Activated CD4-positive, alpha-beta T cell treated with anti-CD3 and anti-CD28 coated beads, Interleukin-2, amount 10 ng/mL, durations not matched to agents 7 days and 5 days (primary cell): ENCODE measurements around the gene TOX4. TPM values are rescaled to one million over a fixed set of nuclear protein-coding genes. Genes with fewer than 3 reads are reported as not detected.
"Not testable (repeated sequence)": the region's sequence is repeated elsewhere in the genome, so short reads cannot be mapped to it uniquely, and the experiment has no call there.

Experiments used
- CTCF ChIA-PET: fragments of 350-600 bp; sonication (Branson Sonifier 250); formaldehyde crosslinking; loops from one replicate; lab custom pipeline; 2021; ENCODE audit warnings: antibody characterized with exemption; lab: Charles Lee
- POLR2A ChIA-PET: fragments of 350-600 bp; sonication (Branson Sonifier 250); formaldehyde crosslinking; loops from one replicate; lab custom pipeline; 2021; ENCODE audit warnings: antibody characterized with exemption; lab: Charles Lee
- DNase-seq: peaks from one replicate; pipeline ENCODE4 v3.0.0-alpha.2; 2020
- H3K27ac Mint-ChIP-seq: one replicate; pipeline ENCODE4 v1.8.0; 2021; ENCODE audit warnings: mild to moderate bottlenecking, moderate library complexity, mixed read lengths
- H3K27me3 Mint-ChIP-seq: one replicate; pipeline ENCODE4 v1.8.0; 2021; ENCODE audit warnings: mixed read lengths
- H3K36me3 Mint-ChIP-seq: one replicate; pipeline ENCODE4 v1.8.0; 2021; ENCODE audit warnings: low read depth, mixed read lengths
- H3K4me1 Mint-ChIP-seq: one replicate; pipeline ENCODE4 v1.8.0; 2021; ENCODE audit warnings: mixed read lengths
- H3K4me3 Mint-ChIP-seq: one replicate; pipeline ENCODE4 v1.8.0; 2021; ENCODE audit warnings: mild to moderate bottlenecking, moderate library complexity, mixed read lengths
- H3K9me3 Mint-ChIP-seq: one replicate; pipeline ENCODE4 v1.8.0; 2021; ENCODE audit warnings: mixed read lengths
- total RNA-seq, 2 experiments: library from RNA; stranded (reverse); gene quantifications; one replicate each; pipeline ENCODE4 v1.2.3, GENCODE V29; 2021

The TOX4 gene
- total RNA-seq, 2 experiments from 2014 or later: 78.0 to 83.1 TPM

- ChIA-PET CTCF (no interaction called here), POLR2A (interaction anchor here (0.6 kb wide), 1 partner anchor 8 kb away, joined by 6 read pairs; no protein-coding TSS in a partner anchor)
- Mint-ChIP-seq H3K4me1 (peaks cover 5% of the 10 kb centered on the region), H3K27me3 (peaks cover 57% of the 10 kb centered on the region), H3K4me3 (no peak overlapping the region), H3K36me3 (no peaks in the 10 kb centered on the region), H3K9me3 (no peaks in the 10 kb centered on the region), H3K27ac (no peak overlapping the region)
- DNase-seq: no peak
Observed at GRCh38 chr14:21539189-21539940, 62.4 kb downstream of the TOX4 start.

DNA sequence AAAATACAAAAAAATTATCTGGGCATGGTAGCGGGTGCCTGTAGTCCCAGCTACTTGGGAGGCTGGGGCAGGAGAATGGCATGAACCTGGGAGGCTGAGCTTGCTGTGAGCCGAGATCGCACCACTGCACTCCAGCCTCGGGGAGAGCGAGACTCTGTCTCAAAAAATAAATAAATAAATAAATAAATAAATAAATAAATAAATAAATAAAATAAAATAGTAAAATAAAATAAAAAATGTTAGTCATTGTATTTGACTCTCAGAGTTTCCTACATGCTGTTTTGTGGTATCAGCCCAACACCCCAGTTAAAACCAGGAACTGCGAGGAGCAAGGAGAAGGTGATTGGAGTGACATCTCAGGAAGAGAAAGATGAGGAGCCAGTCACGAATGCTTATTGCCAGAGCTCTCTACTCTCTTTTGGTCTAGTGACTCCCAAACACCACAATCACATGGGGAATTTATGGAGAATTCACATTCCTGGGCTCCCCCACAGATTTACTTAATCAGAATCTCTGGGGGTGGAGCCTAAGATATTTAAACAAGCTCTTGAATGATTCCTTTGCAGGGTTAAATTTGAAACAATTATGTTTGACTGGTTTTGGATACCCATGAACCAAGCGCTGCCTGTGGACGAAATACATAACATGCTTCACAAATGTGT lies 64.5 kb downstream of the TOX4 start:
- ChIA-PET CTCF (interaction anchor here (0.6 to 0.7 kb wide), 2 partner anchors 265 to 454 kb away, joined by 3 read pairs; no protein-coding TSS in a partner anchor), POLR2A (no interaction called here)
- Mint-ChIP-seq H3K4me1 (peaks cover 5% of the 10 kb centered on the region), H3K36me3 (no peaks in the 10 kb centered on the region), H3K27ac (no peak overlapping the region), H3K4me3 (no peak overlapping the region), H3K9me3 (no peaks in the 10 kb centered on the region), H3K27me3 (peaks cover 38% of the 10 kb centered on the region)
- no peak for DNase-seq

DNA sequence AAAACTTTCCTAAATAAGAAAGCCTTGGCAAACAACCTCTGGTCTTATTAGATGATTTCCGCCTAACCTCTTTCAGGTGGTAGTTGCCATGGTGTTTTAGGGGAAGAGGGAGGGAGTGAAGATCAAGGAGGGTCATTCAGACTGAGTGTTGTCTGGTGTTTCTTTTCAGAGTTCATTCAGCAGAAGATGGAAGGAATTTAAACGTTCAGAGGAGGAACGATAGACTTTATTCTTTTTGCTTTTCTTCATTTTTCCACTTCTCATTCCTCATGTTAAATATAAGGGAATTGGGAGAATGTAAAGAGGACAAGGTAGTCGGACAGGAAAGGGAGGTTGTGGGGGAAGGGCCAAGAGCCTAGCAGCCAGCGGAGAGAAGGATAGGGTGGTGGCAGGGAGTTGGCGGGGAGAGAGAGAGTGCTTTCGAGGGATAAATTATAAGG lies 66.5 kb downstream of the TOX4 start:
- Mint-ChIP-seq H3K4me1 (no peaks in the 10 kb centered on the region), H3K36me3 (no peaks in the 10 kb centered on the region), H3K9me3 (no peaks in the 10 kb centered on the region), H3K27ac (no peak overlapping the region), H3K4me3 (no peak overlapping the region), H3K27me3 (peaks cover 23% of the 10 kb centered on the region)
- no peak for DNase-seq
- ChIA-PET POLR2A (no interaction called here), CTCF (no interaction called here)

DNA sequence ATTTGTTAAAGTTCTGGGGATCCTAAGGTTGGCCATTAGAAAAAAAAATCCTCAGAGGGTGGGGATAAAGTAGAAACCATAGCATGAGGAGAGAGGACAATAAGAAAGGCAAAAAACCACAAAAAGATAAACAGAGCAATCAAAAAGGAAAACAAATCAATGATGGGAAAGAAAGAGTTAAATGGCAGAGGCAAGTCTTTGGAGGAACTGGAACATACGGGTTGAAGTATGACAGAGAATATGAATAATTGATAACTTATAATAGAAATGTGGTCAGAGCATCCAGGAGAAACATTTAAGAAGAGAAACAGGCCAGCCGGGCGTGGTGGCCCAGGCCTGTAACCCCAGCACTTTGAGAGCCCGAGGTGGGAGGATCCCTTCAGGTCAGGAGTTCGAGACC lies 67.0 kb downstream of the TOX4 start:
- POLR2A ChIA-PET: no interaction called here
- CTCF ChIA-PET: no interaction called here
- peaks cover 20% of the 10 kb centered on the region for H3K27me3 Mint-ChIP-seq

GRCh38 chr14:21544588-21544987 lies 67.6 kb downstream of the TOX4 start:
- POLR2A ChIA-PET, H3K36me3 Mint-ChIP-seq, H3K9me3 Mint-ChIP-seq, H3K4me1 Mint-ChIP-seq, H3K4me3 Mint-ChIP-seq, DNase-seq, H3K27ac Mint-ChIP-seq: not testable (repeated sequence)
- CTCF ChIA-PET: interaction anchor here (0.6 kb wide), 1 partner anchor 316 kb away, joined by 3 read pairs; no protein-coding TSS in a partner anchor
- peaks cover 14% of the 10 kb centered on the region for H3K27me3 Mint-ChIP-seq

More for the DNA sequence above, 67.0 kb downstream of the TOX4 start:
- H3K4me1 Mint-ChIP-seq: no peaks in the 10 kb centered on the region
- no peak overlapping the region for H3K27ac Mint-ChIP-seq
- no peak for DNase-seq
- no peaks in the 10 kb centered on the region for H3K9me3 Mint-ChIP-seq
- no peak overlapping the region for H3K4me3 Mint-ChIP-seq
- no peaks in the 10 kb centered on the region for H3K36me3 Mint-ChIP-seq

Other genes with a start within 250 kb of the TOX4 start
- gene HNRNPC, start 207.8 kb upstream of the TOX4 start, total RNA-seq: 100 to 1,000 TPM; 684 to 863 TPM
- gene RPGRIP1, start 197.1 kb upstream of the TOX4 start, total RNA-seq: not detected
- 100 to 1,000 TPM; 125 to 139 TPM for gene SUPT16H, start 93.2 kb upstream of the TOX4 start, total RNA-seq
- 100 to 1,000 TPM; 123 to 127 TPM for gene CHD8, start 21.1 kb upstream of the TOX4 start, total RNA-seq
- 10 to 100 TPM; 23.3 to 23.8 TPM for gene RAB2B, start 236 bp upstream of the TOX4 start, total RNA-seq
- gene METTL3, start 34.1 kb downstream of the TOX4 start, total RNA-seq: 10 to 100 TPM; 80.2 to 81.4 TPM
- gene SALL2, start 49.2 kb downstream of the TOX4 start, total RNA-seq: 1 to 10 TPM; 1.9 to 2.2 TPM
- gene OR10G3, start 102.9 kb downstream of the TOX4 start, total RNA-seq: not detected
- not detected for gene OR10G2, start 157.7 kb downstream of the TOX4 start, total RNA-seq
- gene OR4E2, start 176.6 kb downstream of the TOX4 start, total RNA-seq: not detected
- under 1 TPM; 0.05 to 0.23 TPM for gene OR4E1, start 196.6 kb downstream of the TOX4 start, total RNA-seq